Endothelial cell of umbilical vein (primary cell): ENCODE measurements around the gene PHOSPHO1. TPM values are rescaled to one million over a fixed set of nuclear protein-coding genes. Genes with fewer than 3 reads are reported as not detected.

ENCODE experiments used
- BruUV-seq: library from RNA; stranded (reverse); fragments of 400-500 nt; replicated peaks from 2 replicates; lab custom pipeline; 2021; lab: Mats Ljungman, UMichigan
- CTCF ChIA-PET: fragments of 300-600, 350-600 bp; sonication (Branson Sonifier 250); formaldehyde crosslinking; loops from one replicate; lab custom pipeline; 2021; ENCODE audit warnings: antibody characterized with exemption, inconsistent platforms; lab: Charles Lee
- POLR2A ChIA-PET: fragments of 300-600, 350-600 bp; sonication (Branson Sonifier 250); formaldehyde crosslinking; loops from one replicate; lab custom pipeline; 2021; ENCODE audit warnings: antibody characterized with exemption, inconsistent platforms; lab: Charles Lee
- DNase-seq: peaks from one replicate; pipeline ENCODE4 v3.0.0-alpha.2; 2011; ENCODE audit warnings: low read depth, low spot score
- FAIRE-seq: peaks from 2 replicates; lab custom pipeline; 2011; peaks lifted over from hg19 to GRCh38; lab: Jason Lieb, UNC
- H2AFZ ChIP-seq: 2 replicates; pipeline ENCODE4 v1.6.0; 2012; ENCODE audit warnings: low read depth, low read length, control low read depth, inconsistent platforms
- H3K27ac ChIP-seq: 2 replicates; pipeline ENCODE4 v1.5.1; 2011; ENCODE audit warnings: low read depth, mild to moderate bottlenecking, control low read depth, low read length, moderate library complexity; ENCODE audit not compliant: insufficient read depth
- H3K27me3 ChIP-seq, 2 experiments: 2 replicates each; pipeline versions ENCODE4 v1.6.0 to v1.6.1; 2011; ENCODE audit warnings: low read length in 2 of 2, mixed read lengths in 1 of 2; ENCODE audit not compliant: control insufficient read depth in 2 of 2, insufficient read depth in 2 of 2
- H3K36me3 ChIP-seq, 2 experiments: 2 replicates in 1 of 2; 3 replicates in 1 of 2; pipeline ENCODE4 v1.5.1; 2011; ENCODE audit warnings: low read length in 2 of 2, mild to moderate bottlenecking in 1 of 2, moderate library complexity in 1 of 2; ENCODE audit not compliant: control insufficient read depth in 2 of 2, insufficient read depth in 2 of 2; ENCODE audit errors: extremely low read depth in 1 of 2
- H3K4me1 ChIP-seq: 3 replicates; pipeline ENCODE4 v1.5.1; 2011; ENCODE audit warnings: mild to moderate bottlenecking, low read length; ENCODE audit not compliant: control insufficient read depth, insufficient read depth; ENCODE audit errors: extremely low read depth
- H3K4me2 ChIP-seq: 2 replicates; pipeline ENCODE4 v1.6.1; 2011; ENCODE audit warnings: low read length, control low read depth, mixed read lengths; ENCODE audit not compliant: insufficient read depth
- H3K4me3 ChIP-seq, 3 experiments: fragments of 200-600 bp in 1 of 3; sonication (generic), shearing (Covaris generic) in 1 of 3; replicated peaks in 1 of 3; 2 replicates each; pipeline ENCODE4 v1.5.1; 2011 to 2016; ENCODE audit warnings: control low read depth in 3 of 3, low read length in 3 of 3, mild to moderate bottlenecking in 2 of 3, inconsistent platforms in 1 of 3, low read depth in 1 of 3, moderate library complexity in 1 of 3; ENCODE audit not compliant: insufficient read depth in 1 of 3
- H3K79me2 ChIP-seq: 2 replicates; pipeline ENCODE4 v1.6.0; 2012; ENCODE audit warnings: low read length, inconsistent platforms; ENCODE audit not compliant: control insufficient read depth, insufficient read depth
- H3K9ac ChIP-seq: replicated peaks from 2 replicates; pipeline ENCODE3; 2011; ENCODE audit warnings: low read length, control low read depth; ENCODE audit not compliant: insufficient read depth; ENCODE audit errors: extremely low read depth
- H3K9me1 ChIP-seq: replicated peaks from 3 replicates; pipeline ENCODE4 v1.6.0; 2011; ENCODE audit warnings: mild to moderate bottlenecking, low read length; ENCODE audit not compliant: control insufficient read depth, insufficient read depth; ENCODE audit errors: extremely low read depth
- H3K9me3 ChIP-seq: replicated peaks from 2 replicates; pipeline ENCODE4 v1.5.1; 2012; ENCODE audit warnings: low read length, inconsistent platforms; ENCODE audit not compliant: control insufficient read depth, insufficient read depth
- H4K20me1 ChIP-seq: replicated peaks from 2 replicates; pipeline ENCODE3; 2011; ENCODE audit warnings: mild to moderate bottlenecking, low read length; ENCODE audit not compliant: control insufficient read depth, insufficient read depth; ENCODE audit errors: extremely low read depth
- FOS ChIP-seq: IDR thresholded peaks from 2 replicates; pipeline ENCODE4 v1.6.1; 2011; ENCODE audit warnings: mild to moderate bottlenecking, low read length, moderate library complexity, borderline replicate concordance; ENCODE audit not compliant: insufficient read depth
- GATA2 ChIP-seq: IDR thresholded peaks from 2 replicates; pipeline ENCODE4 v1.7.0; 2011; ENCODE audit warnings: low read depth, mild to moderate bottlenecking, moderate library complexity, mixed read lengths, low read length; ENCODE audit not compliant: insufficient read length, insufficient read depth
- JUN ChIP-seq: IDR thresholded peaks from 2 replicates; pipeline ENCODE4 v1.6.1; 2011; ENCODE audit warnings: borderline replicate concordance, low read depth; ENCODE audit not compliant: insufficient read length, insufficient read depth
- POLR2A ChIP-seq: IDR thresholded peaks from 2 replicates; pipeline ENCODE4 v1.6.1; 2012; ENCODE audit warnings: low read depth, mild to moderate bottlenecking, control low read depth, low read length
- POLR2AphosphoS5 ChIP-seq: IDR thresholded peaks from 2 replicates; pipeline ENCODE4 v1.6.1; 2012; ENCODE audit warnings: low read depth, mild to moderate bottlenecking, control low read depth, low read length, moderate library complexity; ENCODE audit not compliant: insufficient read depth
- dilution Hi-C: fragments of 300-500 bp; cut with MboI; formaldehyde crosslinking; loops from one replicate; pipeline ENCODE4 v1.15.0; 2019; ENCODE audit warnings: low sequenced_read_pairs; ENCODE audit not compliant: extremely low pct_ligation_motif_present
- intact Hi-C: fragments of 100-400 bp; cut with micrococcal nuclease; formaldehyde crosslinking; loops from one replicate; pipeline ENCODE4 v1.10.0; 2022
- polyA plus RNA-seq, 4 experiments: library from polyadenylated mRNA; depleted of rRNA in 3 of 4; stranded (reverse) in 3 of 4; unstranded in 1 of 4; fragments of >200 nt; gene quantifications; 2 replicates each; pipeline versions ENCODE4 v1.2.1 to v1.2.3, GENCODE V29; 2011 to 2012; ENCODE audit warnings: missing spikeins in 1 of 4
- total RNA-seq: library from RNA; stranded (reverse); gene quantifications from 2 replicates; pipeline ENCODE4 v1.2.3, GENCODE V29; 2021
- TF ChIP-seq, protein P1 (sequence below), 2 donors: IDR thresholded peaks; 1 replicate in 1 of 2; 2 replicates in 1 of 2; pipeline ENCODE4 v1.5.1; 2011; ENCODE audit warnings: low read length in 2 of 2, mild to moderate bottlenecking in 2 of 2, moderate library complexity in 2 of 2, control low read depth in 1 of 2, inconsistent platforms in 1 of 2, low read depth in 1 of 2; ENCODE audit not compliant: insufficient read depth in 1 of 2; ENCODE audit errors: extremely low read depth in 1 of 2

Gene PHOSPHO1
- total and polyA plus RNA-seq, 2 donors (not counting 3 experiments of a cell fraction or from before 2014, with no cell fraction given): 0.23 TPM; not detected in 1

DNA sequence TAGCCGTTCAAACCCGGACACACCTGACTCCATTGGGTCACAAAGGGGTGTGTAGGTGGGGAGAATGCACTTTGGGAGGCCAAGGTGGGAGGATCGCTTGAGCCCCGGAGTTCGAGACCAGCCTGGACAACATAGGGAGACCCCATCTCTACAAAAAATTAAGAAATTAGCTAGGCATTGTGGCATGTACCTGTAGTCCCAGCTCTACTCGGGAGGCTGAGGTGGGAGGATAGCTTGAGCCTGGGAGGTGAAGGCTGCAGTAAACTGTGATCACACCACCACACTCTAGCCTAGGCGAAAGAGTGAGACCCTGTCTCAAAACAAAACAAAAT, 942 bp upstream of the PHOSPHO1 start:
- POLR2A ChIA-PET: no interaction called here
- dilution Hi-C loops: no loop called here

DNA sequence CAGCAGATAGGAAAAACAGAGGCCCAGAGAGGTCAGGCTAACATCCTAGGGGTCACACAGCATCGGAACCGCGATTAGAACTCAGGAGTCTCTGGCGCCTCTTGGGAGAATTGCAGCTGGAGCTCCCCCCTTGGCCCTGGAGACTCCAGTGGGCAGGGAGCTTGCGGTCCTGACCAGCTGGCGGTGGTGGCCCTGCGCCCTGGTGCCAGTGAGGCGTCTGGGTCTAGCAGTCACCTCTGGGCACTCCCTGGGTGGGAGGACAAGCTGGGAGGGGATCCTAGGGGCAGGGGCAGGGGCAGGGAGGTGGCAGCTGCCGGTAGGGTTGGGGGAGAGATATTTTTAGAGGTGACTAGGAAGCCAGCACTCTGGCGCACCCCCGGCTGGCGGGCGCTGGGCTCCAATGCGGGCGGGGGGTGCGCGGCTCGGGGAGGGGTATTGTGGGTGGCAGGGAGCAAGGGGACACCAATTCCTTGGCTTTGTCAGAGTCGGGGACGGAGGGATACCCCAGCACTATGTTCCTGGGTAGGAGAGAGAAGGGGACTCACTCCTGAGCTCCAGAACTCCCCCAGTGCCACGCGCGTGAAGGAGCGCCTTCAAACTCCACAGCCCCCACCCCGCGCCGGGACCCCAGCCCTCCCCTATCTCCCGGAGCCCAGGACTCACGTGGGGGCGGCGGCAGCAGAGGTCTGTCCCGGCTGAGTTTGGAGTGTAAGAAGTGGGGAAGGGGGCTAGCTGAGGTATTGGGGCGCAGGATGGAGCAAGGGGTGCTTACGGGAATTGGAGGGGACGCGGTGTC, 584 bp downstream of the PHOSPHO1 start:
- POLR2A ChIA-PET: no interaction called here
- dilution Hi-C loops (no loop called here), intact Hi-C loops (loop anchor here (1.0 to 5.0 kb wide), 4 partner anchors 31 to 193 kb away; no protein-coding TSS in a partner anchor)
- DNase-seq (no peak), FAIRE-seq (no peak)
- Histone ChIP-seq H3K36me3 (no peaks in the 10 kb centered on the region), H3K4me1 (peaks cover 10% of the 10 kb centered on the region), H3K4me2 (peak overlapping the region; percentile 64), H3K9ac (no peak overlapping the region), H2AFZ (peak overlapping the region; percentile 80), H3K9me3 (no peaks in the 10 kb centered on the region), H3K9me1 (no peaks in the 10 kb centered on the region), H3K27ac (no peak overlapping the region), H4K20me1 (no peaks in the 10 kb centered on the region), H3K4me3 (peak overlapping the region; percentile 32 to 60 (median 42)), H3K27me3 (peaks cover 6 to 10% of the 10 kb centered on the region in 2 experiments), H3K79me2 (no peaks in the 10 kb centered on the region)
- BruUV-seq: no TSS peak
- TF ChIP-seq JUN: no peak
- TF ChIP-seq, protein P1, sequence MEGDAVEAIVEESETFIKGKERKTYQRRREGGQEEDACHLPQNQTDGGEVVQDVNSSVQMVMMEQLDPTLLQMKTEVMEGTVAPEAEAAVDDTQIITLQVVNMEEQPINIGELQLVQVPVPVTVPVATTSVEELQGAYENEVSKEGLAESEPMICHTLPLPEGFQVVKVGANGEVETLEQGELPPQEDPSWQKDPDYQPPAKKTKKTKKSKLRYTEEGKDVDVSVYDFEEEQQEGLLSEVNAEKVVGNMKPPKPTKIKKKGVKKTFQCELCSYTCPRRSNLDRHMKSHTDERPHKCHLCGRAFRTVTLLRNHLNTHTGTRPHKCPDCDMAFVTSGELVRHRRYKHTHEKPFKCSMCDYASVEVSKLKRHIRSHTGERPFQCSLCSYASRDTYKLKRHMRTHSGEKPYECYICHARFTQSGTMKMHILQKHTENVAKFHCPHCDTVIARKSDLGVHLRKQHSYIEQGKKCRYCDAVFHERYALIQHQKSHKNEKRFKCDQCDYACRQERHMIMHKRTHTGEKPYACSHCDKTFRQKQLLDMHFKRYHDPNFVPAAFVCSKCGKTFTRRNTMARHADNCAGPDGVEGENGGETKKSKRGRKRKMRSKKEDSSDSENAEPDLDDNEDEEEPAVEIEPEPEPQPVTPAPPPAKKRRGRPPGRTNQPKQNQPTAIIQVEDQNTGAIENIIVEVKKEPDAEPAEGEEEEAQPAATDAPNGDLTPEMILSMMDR (IDR thresholded peaks at IDR 0.05; ENCODE audit: extremely low read depth in 1 of 2, insufficient read depth in 1 of 2, low read depth in 1 of 2, low read length in 2 of 2): no peak
- no peak for TF ChIP-seq POLR2AphosphoS5
- TF ChIP-seq POLR2A: no peak
- no peak for TF ChIP-seq GATA2
- CTCF ChIA-PET: interaction anchor here (1.0 to 13.3 kb wide), 8 partner anchors 13 to 67 kb away, joined by 3 to 212 read pairs (median 10); partner anchors contain the start of genes ABI3 and GNGT2

More for the DNA sequence above, 942 bp upstream of the PHOSPHO1 start:
- no peaks in the 10 kb centered on the region for H4K20me1 ChIP-seq
- no peak overlapping the region for H3K9ac ChIP-seq
- peaks cover 10% of the 10 kb centered on the region for H3K4me1 ChIP-seq
- no peak for TF ChIP-seq FOS
- TF ChIP-seq GATA2: no peak
- no TSS peak for BruUV-seq
- no peaks in the 10 kb centered on the region for H3K79me2 ChIP-seq
- FAIRE-seq: peak; percentile 37
- no peaks in the 10 kb centered on the region for H3K36me3 ChIP-seq
- H3K9me3 ChIP-seq: no peaks in the 10 kb centered on the region
- CTCF ChIA-PET: interaction anchor here (1.9 to 13.3 kb wide), 3 partner anchors 28 to 59 kb away, joined by 4 to 212 read pairs (median 140); no protein-coding TSS in a partner anchor
- peaks cover 0 to 5% of the 10 kb centered on the region in 2 experiments for H3K27me3 ChIP-seq
- no peak overlapping the region for H3K27ac ChIP-seq
- H3K9me1 ChIP-seq: no peaks in the 10 kb centered on the region
- peak overlapping the region; percentile 72 for H2AFZ ChIP-seq
- intact Hi-C loops: loop anchor here (2.0 kb wide), 2 partner anchors 29 to 59 kb away; no protein-coding TSS in a partner anchor
- H3K4me2 ChIP-seq: peak overlapping the region; percentile 64
- peak overlapping the region in 1 of 3 experiments; percentile 60 for H3K4me3 ChIP-seq
- no peak for DNase-seq
